ENCODE results near the gene RARB.
A peak's percentile ranks its signal among the peaks of the same experiment; 100 is the strongest.

GRCh38 chr3:25378786-25379311, 49.2 kb upstream of the RARB start:
- TF ChIP-seq EZH2 (IDR thresholded peaks at IDR 0.05; ENCODE audit: borderline replicate concordance, insufficient read depth, low read length, poor library complexity, severe bottlenecking) (no peak), CTCF (IDR thresholded peaks at IDR 0.05; ENCODE audit: poor library complexity, severe bottlenecking) (no peak), TAF1 (IDR thresholded peaks at IDR 0.05; ENCODE audit: low read depth) (no peak), RAD21 (conservative IDR thresholded peaks at IDR 0.05) (no peak), POLR2AphosphoS5 (IDR thresholded peaks at IDR 0.05) (peak; percentile 49), EP300 (conservative IDR thresholded peaks at IDR 0.05; ENCODE audit: poor library complexity, severe bottlenecking) (no peak), REST (IDR thresholded peaks at IDR 0.05; ENCODE audit: borderline replicate concordance) (no peak)

Measured in neural cell (in vitro differentiated cells).